ENCODE results near the gene CREBBP. TPM values are rescaled to one million over a fixed set of nuclear protein-coding genes. Genes with fewer than 3 reads are reported as not detected.

Gene CREBBP
- polyA plus RNA-seq, 1 donor (not counting 4 experiments of a cell fraction or from before 2014, with no cell fraction given): 5.0 TPM

GRCh38 chr16:3782566-3782965, 97.9 kb downstream of the CREBBP start:
- no peak overlapping the region for H3K4me2 ChIP-seq (ENCODE audit: control insufficient read depth, extremely low read depth, insufficient read depth, low read depth, low read length)
- TF ChIP-seq, protein P1, sequence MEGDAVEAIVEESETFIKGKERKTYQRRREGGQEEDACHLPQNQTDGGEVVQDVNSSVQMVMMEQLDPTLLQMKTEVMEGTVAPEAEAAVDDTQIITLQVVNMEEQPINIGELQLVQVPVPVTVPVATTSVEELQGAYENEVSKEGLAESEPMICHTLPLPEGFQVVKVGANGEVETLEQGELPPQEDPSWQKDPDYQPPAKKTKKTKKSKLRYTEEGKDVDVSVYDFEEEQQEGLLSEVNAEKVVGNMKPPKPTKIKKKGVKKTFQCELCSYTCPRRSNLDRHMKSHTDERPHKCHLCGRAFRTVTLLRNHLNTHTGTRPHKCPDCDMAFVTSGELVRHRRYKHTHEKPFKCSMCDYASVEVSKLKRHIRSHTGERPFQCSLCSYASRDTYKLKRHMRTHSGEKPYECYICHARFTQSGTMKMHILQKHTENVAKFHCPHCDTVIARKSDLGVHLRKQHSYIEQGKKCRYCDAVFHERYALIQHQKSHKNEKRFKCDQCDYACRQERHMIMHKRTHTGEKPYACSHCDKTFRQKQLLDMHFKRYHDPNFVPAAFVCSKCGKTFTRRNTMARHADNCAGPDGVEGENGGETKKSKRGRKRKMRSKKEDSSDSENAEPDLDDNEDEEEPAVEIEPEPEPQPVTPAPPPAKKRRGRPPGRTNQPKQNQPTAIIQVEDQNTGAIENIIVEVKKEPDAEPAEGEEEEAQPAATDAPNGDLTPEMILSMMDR (optimal IDR thresholded peaks at IDR 0.05 in 1 of 3, IDR thresholded peaks at IDR 0.05 in 1 of 3, conservative IDR thresholded peaks at IDR 0.05 in 1 of 3; ENCODE audit: extremely low read depth in 1 of 3, insufficient read depth in 2 of 3, low read length in 3 of 3): no peak
- no peak for TF ChIP-seq EZH2 (IDR thresholded peaks at IDR 0.05; ENCODE audit: low read length)
- no peak overlapping the region for H3K27ac ChIP-seq (ENCODE audit: control insufficient read depth, insufficient read depth, low read length)
- H3K9me3 ChIP-seq (ENCODE audit: control insufficient read depth, low read depth, low read length): no peaks in the 10 kb centered on the region
- H4K20me1 ChIP-seq (ENCODE audit: control insufficient read depth, extremely low read depth, insufficient read depth, low read length): no peaks in the 10 kb centered on the region
- H3K9ac ChIP-seq (ENCODE audit: control insufficient read depth, extremely low read depth, insufficient read depth, low read length): no peak overlapping the region
- H3K79me2 ChIP-seq (ENCODE audit: control insufficient read depth, insufficient read depth, low read length): peaks cover 3% of the 10 kb centered on the region
- H3K36me3 ChIP-seq (ENCODE audit: control insufficient read depth in 2 of 2, extremely low read depth in 1 of 2, insufficient read depth in 2 of 2, low read length in 2 of 2): peaks cover 6 to 17% of the 10 kb centered on the region in 2 experiments
- DNase-seq (ENCODE audit: low read depth, low spot score) (no peak), FAIRE-seq (no peak)
- no peaks in the 10 kb centered on the region for H3K27me3 ChIP-seq (ENCODE audit: control insufficient read depth, extremely low read depth, insufficient read depth, low read length)
- H3K4me1 ChIP-seq (ENCODE audit: control insufficient read depth, extremely low read depth, insufficient read depth, low read length): no peaks in the 10 kb centered on the region
- H2AFZ ChIP-seq (ENCODE audit: control insufficient read depth, low read length): no peak overlapping the region
- no peaks in the 10 kb centered on the region for H3K9me1 ChIP-seq (ENCODE audit: control insufficient read depth, extremely low read depth, insufficient read depth, low read length)
- dilution Hi-C loops (cut with MboI; ENCODE audit: extremely low pct_ligation_motif_present, low sequenced_read_pairs): no loop called here
- no peak overlapping the region for H3K4me3 ChIP-seq (ENCODE audit: control insufficient read depth in 2 of 3, extremely low read depth in 1 of 3, insufficient read depth in 2 of 3, low read depth in 1 of 3, low read length in 3 of 3)

DNA sequence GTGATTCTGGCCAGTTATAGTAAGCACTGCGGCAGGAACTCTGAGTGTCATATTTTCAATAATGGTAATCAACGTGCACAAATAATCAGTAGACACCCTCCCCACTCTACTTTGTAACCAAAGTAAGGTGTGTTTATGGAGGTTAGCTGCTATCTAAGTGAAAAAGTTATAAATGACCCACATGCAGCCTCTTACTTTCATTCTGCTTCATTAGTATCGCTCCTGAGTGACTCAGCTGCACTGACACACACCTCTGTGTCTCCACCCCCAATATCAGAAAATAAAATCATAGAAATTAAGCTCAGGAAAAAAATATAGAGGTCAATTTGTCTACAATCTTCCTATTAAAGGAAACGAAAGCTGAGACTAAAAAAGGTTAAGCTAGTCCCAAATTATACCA, 99.1 kb downstream of the CREBBP start:
- Histone ChIP-seq H3K9me3 (ENCODE audit: control insufficient read depth, low read depth, low read length) (no peaks in the 10 kb centered on the region), H3K79me2 (ENCODE audit: control insufficient read depth, insufficient read depth, low read length) (peaks cover 3% of the 10 kb centered on the region), H3K4me3 (ENCODE audit: control insufficient read depth in 2 of 3, extremely low read depth in 1 of 3, insufficient read depth in 2 of 3, low read depth in 1 of 3, low read length in 3 of 3) (no peak overlapping the region), H3K36me3 (ENCODE audit: control insufficient read depth in 2 of 2, extremely low read depth in 1 of 2, insufficient read depth in 2 of 2, low read length in 2 of 2) (peaks cover 8 to 18% of the 10 kb centered on the region in 2 experiments), H3K27ac (ENCODE audit: control insufficient read depth, insufficient read depth, low read length) (no peak overlapping the region), H2AFZ (ENCODE audit: control insufficient read depth, low read length) (no peak overlapping the region), H3K4me1 (ENCODE audit: control insufficient read depth, extremely low read depth, insufficient read depth, low read length) (no peaks in the 10 kb centered on the region), H3K9me1 (ENCODE audit: control insufficient read depth, extremely low read depth, insufficient read depth, low read length) (no peaks in the 10 kb centered on the region), H3K4me2 (ENCODE audit: control insufficient read depth, extremely low read depth, insufficient read depth, low read depth, low read length) (no peak overlapping the region), H3K27me3 (ENCODE audit: control insufficient read depth, extremely low read depth, insufficient read depth, low read length) (no peaks in the 10 kb centered on the region), H3K9ac (ENCODE audit: control insufficient read depth, extremely low read depth, insufficient read depth, low read length) (no peak overlapping the region), H4K20me1 (ENCODE audit: control insufficient read depth, extremely low read depth, insufficient read depth, low read length) (no peaks in the 10 kb centered on the region)
- dilution Hi-C loops (cut with MboI; ENCODE audit: extremely low pct_ligation_motif_present, low sequenced_read_pairs): no loop called here
- DNase-seq (ENCODE audit: low read depth, low spot score) (no peak), FAIRE-seq (no peak)
- TF ChIP-seq EZH2 (IDR thresholded peaks at IDR 0.05; ENCODE audit: low read length): no peak
- TF ChIP-seq, protein P1 (optimal IDR thresholded peaks at IDR 0.05 in 1 of 3, IDR thresholded peaks at IDR 0.05 in 1 of 3, conservative IDR thresholded peaks at IDR 0.05 in 1 of 3; ENCODE audit: extremely low read depth in 1 of 3, insufficient read depth in 2 of 3, low read length in 3 of 3): no peak
